ENCODE results near the gene GRID2. TPM values are rescaled to one million over a fixed set of nuclear protein-coding genes. Genes with fewer than 3 reads are reported as not detected.

Gene GRID2
- total and polyA plus RNA-seq, 2 donors (not counting 1 experiment from before 2014, with no cell fraction given): under 0.01 to 0.02 TPM

GRCh38 chr4:92629302-92629701 lies 325.5 kb downstream of the GRID2 start:
- no peak for TF ChIP-seq EZH2 (IDR thresholded peaks at IDR 0.05; ENCODE audit: low read length, missing control alignments)
- no peak for TF ChIP-seq CTCF (conservative IDR thresholded peaks at IDR 0.05 in 1 of 2, IDR thresholded peaks at IDR 0.05 in 1 of 2; ENCODE audit: low read depth in 1 of 2, low read length in 2 of 2)
- H3K9ac ChIP-seq (ENCODE audit: insufficient read depth, low read length): no peak overlapping the region

GRCh38 chr4:92634882-92635281 lies 331.1 kb downstream of the GRID2 start:
- Histone ChIP-seq H3K27ac (ENCODE audit: insufficient read depth, low read length) (no peak overlapping the region), H3K36me3 (ENCODE audit: control insufficient read depth, insufficient read depth, low read length) (no peaks in the 10 kb centered on the region), H3K4me2 (ENCODE audit: extremely low read depth, insufficient read depth, low read length) (no peak overlapping the region), H3K4me1 (ENCODE audit: control insufficient read depth, extremely low read depth, insufficient read depth, low read length) (no peaks in the 10 kb centered on the region), H3K9me3 (ENCODE audit: control insufficient read depth, insufficient read depth, low read depth, low read length) (no peaks in the 10 kb centered on the region), H3K9ac (ENCODE audit: insufficient read depth, low read length) (no peak overlapping the region), H3K27me3 (ENCODE audit: control insufficient read depth, insufficient read depth, low read length) (no peaks in the 10 kb centered on the region), H2AFZ (ENCODE audit: low read length) (no peak overlapping the region), H3K4me3 (replicated peaks in 1 of 4; ENCODE audit: control extremely low read depth in 1 of 4, insufficient read depth in 1 of 4, low read depth in 3 of 4, low read length in 4 of 4) (no peak overlapping the region), H4K20me1 (ENCODE audit: control insufficient read depth, extremely low read depth, insufficient read depth, low read length) (no peaks in the 10 kb centered on the region), H3K79me2 (ENCODE audit: control insufficient read depth, insufficient read depth, low read length) (no peaks in the 10 kb centered on the region)
- TF ChIP-seq CTCF (conservative IDR thresholded peaks at IDR 0.05 in 1 of 2, IDR thresholded peaks at IDR 0.05 in 1 of 2; ENCODE audit: low read depth in 1 of 2, low read length in 2 of 2) (no peak), EZH2 (IDR thresholded peaks at IDR 0.05; ENCODE audit: low read length, missing control alignments) (no peak)
- peak in 1 of 2 donors; percentile 7 for DNase-seq (ENCODE audit: low read depth in 2 of 2)

More at GRCh38 chr4:92629302-92629701, 325.5 kb downstream of the GRID2 start:
- Histone ChIP-seq H3K4me1 (ENCODE audit: control insufficient read depth, extremely low read depth, insufficient read depth, low read length) (no peaks in the 10 kb centered on the region), H3K4me2 (ENCODE audit: extremely low read depth, insufficient read depth, low read length) (no peak overlapping the region), H3K36me3 (ENCODE audit: control insufficient read depth, insufficient read depth, low read length) (no peaks in the 10 kb centered on the region), H3K27ac (ENCODE audit: insufficient read depth, low read length) (no peak overlapping the region), H4K20me1 (ENCODE audit: control insufficient read depth, extremely low read depth, insufficient read depth, low read length) (no peaks in the 10 kb centered on the region), H3K27me3 (ENCODE audit: control insufficient read depth, insufficient read depth, low read length) (no peaks in the 10 kb centered on the region), H3K9me3 (ENCODE audit: control insufficient read depth, insufficient read depth, low read depth, low read length) (no peaks in the 10 kb centered on the region), H3K79me2 (ENCODE audit: control insufficient read depth, insufficient read depth, low read length) (no peaks in the 10 kb centered on the region), H2AFZ (ENCODE audit: low read length) (no peak overlapping the region), H3K4me3 (replicated peaks in 1 of 4; ENCODE audit: control extremely low read depth in 1 of 4, insufficient read depth in 1 of 4, low read depth in 3 of 4, low read length in 4 of 4) (no peak overlapping the region)
- DNase-seq (ENCODE audit: low read depth in 2 of 2): no peak

- Histone ChIP-seq H2AFZ (ENCODE audit: low read length) (no peak overlapping the region), H4K20me1 (ENCODE audit: control insufficient read depth, extremely low read depth, insufficient read depth, low read length) (no peaks in the 10 kb centered on the region), H3K9me3 (ENCODE audit: control insufficient read depth, insufficient read depth, low read depth, low read length) (no peaks in the 10 kb centered on the region), H3K4me2 (ENCODE audit: extremely low read depth, insufficient read depth, low read length) (no peak overlapping the region), H3K4me1 (ENCODE audit: control insufficient read depth, extremely low read depth, insufficient read depth, low read length) (no peaks in the 10 kb centered on the region), H3K79me2 (ENCODE audit: control insufficient read depth, insufficient read depth, low read length) (no peaks in the 10 kb centered on the region), H3K27ac (ENCODE audit: insufficient read depth, low read length) (no peak overlapping the region), H3K27me3 (ENCODE audit: control insufficient read depth, insufficient read depth, low read length) (no peaks in the 10 kb centered on the region), H3K36me3 (ENCODE audit: control insufficient read depth, insufficient read depth, low read length) (no peaks in the 10 kb centered on the region), H3K9ac (ENCODE audit: insufficient read depth, low read length) (no peak overlapping the region), H3K4me3 (replicated peaks in 1 of 4; ENCODE audit: control extremely low read depth in 1 of 4, insufficient read depth in 1 of 4, low read depth in 3 of 4, low read length in 4 of 4) (no peak overlapping the region)
- DNase-seq (ENCODE audit: low read depth in 2 of 2): peak; percentile 6 to 41
- TF ChIP-seq CTCF (conservative IDR thresholded peaks at IDR 0.05 in 1 of 2, IDR thresholded peaks at IDR 0.05 in 1 of 2; ENCODE audit: low read depth in 1 of 2, low read length in 2 of 2): no peak
- no peak for TF ChIP-seq EZH2 (IDR thresholded peaks at IDR 0.05; ENCODE audit: low read length, missing control alignments)
Observed at GRCh38 chr4:92636038-92636806, 332.5 kb downstream of the GRID2 start.

All from fibroblast of lung (primary cell).